Suppressor macrophage treated with lipopolysaccharide for 4 hours (primary cell): ENCODE results near the gene NLRP6.
"Not testable (repeated sequence)": the region's sequence is repeated elsewhere in the genome, so short reads cannot be mapped to it uniquely, and the experiment has no call there.

Experiments used
- DNase-seq: peaks from one replicate; pipeline ENCODE4 v3.0.0-alpha.2; 2020

The NLRP6 gene

DNA sequence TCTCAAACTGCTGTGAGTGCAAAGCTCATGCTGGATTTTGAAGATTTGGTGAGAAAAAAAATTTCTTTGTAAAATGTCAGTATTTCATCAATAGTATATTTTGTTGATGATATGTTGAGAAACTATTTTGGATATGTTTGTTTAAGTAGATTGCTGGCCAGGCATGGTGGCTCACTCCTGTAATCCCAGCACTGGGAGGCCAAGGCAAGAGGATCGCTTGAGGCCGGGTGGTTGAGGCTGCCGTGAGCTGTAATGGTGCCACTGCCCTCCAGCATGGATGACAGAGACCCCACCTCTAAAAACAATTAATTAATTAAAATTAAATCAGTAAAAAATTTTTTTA is 49.3 kb downstream of the NLRP6 start:
- DNase-seq: no peak

- no peak for DNase-seq
These were observed 49.8 kb downstream of the NLRP6 start for GRCh38 chr11:328012-328411.

DNA sequence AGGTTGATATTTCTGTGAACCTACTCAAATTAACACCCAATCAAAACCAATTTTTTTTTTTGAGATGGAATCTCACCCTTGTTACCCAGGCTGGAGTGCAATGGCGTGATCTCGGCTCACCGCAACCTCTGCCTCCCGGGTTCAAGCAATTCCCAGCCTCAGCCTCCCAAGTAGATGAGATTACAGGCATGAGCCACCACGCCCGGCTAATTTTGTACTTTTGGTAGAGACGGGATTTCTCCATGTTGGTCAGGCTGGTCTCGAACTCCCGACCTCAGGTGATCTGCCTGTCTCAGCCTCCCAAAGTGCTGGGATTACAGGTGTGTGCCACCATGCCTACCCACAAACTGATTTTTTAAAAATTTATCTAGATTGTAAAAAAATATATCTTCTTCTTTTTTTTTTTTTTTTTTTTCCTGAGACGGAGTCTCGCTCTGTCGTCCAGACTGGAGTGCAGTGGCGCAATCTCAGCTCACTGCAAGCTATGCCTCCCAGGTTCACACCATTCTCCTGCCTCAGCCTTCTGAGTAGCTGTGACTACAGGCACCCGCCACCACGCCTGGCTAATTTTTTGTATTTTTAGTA is 50.4 kb downstream of the NLRP6 start:
- DNase-seq: not testable (repeated sequence)

DNA sequence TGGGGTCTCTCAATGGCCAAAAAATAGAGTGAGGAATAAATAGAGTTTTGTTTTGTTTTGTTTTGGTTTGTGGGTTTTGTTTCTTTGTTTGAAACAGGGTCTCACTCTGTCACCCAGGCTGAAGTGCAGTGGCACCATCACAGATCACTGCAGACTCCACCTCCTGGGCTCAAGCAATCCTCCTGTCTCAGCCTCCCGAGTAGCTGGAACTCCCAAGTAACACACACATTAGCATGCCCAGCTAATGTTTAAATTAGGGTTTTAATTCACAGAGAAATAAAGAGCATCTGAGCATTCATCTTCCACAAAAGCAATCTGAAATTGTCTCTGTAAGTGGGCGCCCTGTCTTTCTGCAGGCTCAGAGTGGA is 51.7 kb downstream of the NLRP6 start:
- DNase-seq: no peak

GRCh38 chr11:330307-330693 is 52.1 kb downstream of the NLRP6 start:
- no peak for DNase-seq

- no peak for DNase-seq
These were observed 52.6 kb downstream of the NLRP6 start for GRCh38 chr11:330694-331357.

- peak; percentile 9 for DNase-seq
These were observed 53.3 kb downstream of the NLRP6 start for GRCh38 chr11:331358-332060.

DNA sequence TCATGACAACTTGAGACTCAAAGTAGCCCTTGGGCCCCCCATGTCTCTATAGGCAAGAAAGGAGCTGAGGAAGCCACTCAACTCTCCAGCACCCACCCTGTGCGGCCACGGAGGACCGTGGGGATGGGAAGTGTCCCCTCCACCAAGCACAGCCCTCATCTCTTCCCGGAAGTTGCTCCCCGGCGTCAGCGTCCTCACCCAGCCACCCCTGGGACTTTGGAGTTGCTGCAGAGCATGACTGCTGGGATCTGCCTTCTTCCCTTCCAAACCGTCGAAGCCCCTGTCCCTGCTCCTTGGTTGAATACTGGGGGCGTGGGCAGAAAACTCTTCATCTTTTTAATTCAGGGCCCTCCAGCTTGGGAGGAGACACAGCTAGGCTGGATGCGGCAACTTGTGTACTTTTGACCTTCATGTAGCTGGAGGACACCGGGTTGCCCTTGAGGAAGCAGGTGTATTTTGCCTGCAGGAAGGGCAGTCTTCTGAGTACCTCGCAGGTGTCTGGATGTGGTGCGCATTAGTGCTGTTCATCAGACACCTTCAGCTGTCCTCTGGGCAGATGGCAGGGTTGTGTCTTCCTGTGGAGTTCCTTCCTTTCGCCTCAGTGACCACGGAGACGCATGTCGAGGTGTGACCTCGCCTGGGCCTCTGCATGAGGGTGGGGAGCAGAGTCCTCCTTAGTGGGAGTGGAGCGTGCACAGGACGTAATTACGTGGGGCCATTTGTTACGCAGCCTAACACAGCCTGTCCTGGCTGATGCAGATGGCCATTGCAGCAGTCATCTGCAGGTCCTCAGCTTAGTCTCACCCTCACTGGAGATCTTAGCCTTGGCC is 54.7 kb downstream of the NLRP6 start:
- no peak for DNase-seq

DNA sequence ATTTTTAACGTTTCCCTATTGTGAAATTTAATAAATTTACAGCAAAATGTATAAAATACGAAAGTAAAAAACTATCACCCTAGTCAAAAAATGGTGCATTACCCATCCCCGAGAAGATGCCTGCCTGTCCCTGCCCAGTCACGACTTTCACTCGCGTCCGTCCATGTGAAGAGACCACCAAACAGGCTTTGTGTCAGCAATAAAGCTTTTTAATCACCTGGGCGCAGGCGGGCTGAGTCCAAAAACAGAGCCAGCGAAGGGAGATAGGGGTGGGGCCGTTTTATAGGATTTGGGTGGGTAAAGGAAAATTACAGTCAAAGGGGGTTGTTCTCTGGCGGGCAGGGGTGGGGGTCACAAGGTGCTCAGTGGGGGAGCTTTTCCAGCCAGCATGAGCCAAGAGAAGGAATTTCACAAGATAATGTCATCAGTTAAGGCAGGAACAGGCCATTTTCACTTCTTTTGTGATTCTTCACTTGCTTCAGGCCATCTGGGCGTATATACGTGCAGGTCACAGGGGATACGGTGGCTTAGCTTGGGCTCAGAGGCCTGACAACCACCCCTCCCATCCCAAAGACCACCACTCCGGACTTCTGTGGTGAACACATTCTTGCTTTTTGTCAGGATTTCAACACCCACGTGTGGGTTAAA is 55.5 kb downstream of the NLRP6 start:
- DNase-seq: not testable (repeated sequence)

GRCh38 chr11:334264-334994 is 56.2 kb downstream of the NLRP6 start:
- no peak for DNase-seq
